ENCODE results near the gene LTBP2. TPM values are rescaled to one million over a fixed set of nuclear protein-coding genes. Genes with fewer than 3 reads are reported as not detected.
A peak's percentile ranks its signal among the peaks of the same experiment; 100 is the strongest.

LTBP2 gene
- total RNA-seq, 1 donor from 2014 or later = 39.5 TPM

- no peak for DNase-seq
- no peaks in the 10 kb centered on the region for H3K9me3 ChIP-seq
- no peaks in the 10 kb centered on the region for H3K27me3 ChIP-seq (ENCODE audit: low read depth)
- no peaks in the 10 kb centered on the region for H3K36me3 ChIP-seq
- no peak for TF ChIP-seq CTCF (IDR thresholded peaks at IDR 0.05)
- no peak overlapping the region for H3K27ac ChIP-seq
- no peak for ATAC-seq
- H3K4me1 ChIP-seq = peaks cover 58% of the 10 kb centered on the region
- no peak overlapping the region for H3K4me3 ChIP-seq
- intact Hi-C loops (cut with DNase I) = no loop called here
These were observed 8.9 kb upstream of the LTBP2 start for GRCh38 chr14:74620923-74621322.

- Histone ChIP-seq H3K27ac (peak overlapping the region; percentile 19), H3K36me3 (no peaks in the 10 kb centered on the region), H3K4me3 (no peak overlapping the region), H3K9me3 (no peaks in the 10 kb centered on the region), H3K4me1 (peaks cover 58% of the 10 kb centered on the region), H3K27me3 (ENCODE audit: low read depth) (no peaks in the 10 kb centered on the region)
- DNase-seq (no peak), ATAC-seq (no peak)
- no peak for TF ChIP-seq CTCF (IDR thresholded peaks at IDR 0.05)
- intact Hi-C loops (cut with DNase I) = no loop called here
These were observed 8.5 kb upstream of the LTBP2 start for GRCh38 chr14:74620497-74620921.

- H3K4me1 ChIP-seq = peaks cover 58% of the 10 kb centered on the region
- H3K27me3 ChIP-seq (ENCODE audit: low read depth) = no peaks in the 10 kb centered on the region
- no peaks in the 10 kb centered on the region for H3K36me3 ChIP-seq
- TF ChIP-seq CTCF (IDR thresholded peaks at IDR 0.05) = no peak
- ATAC-seq (peak; percentile 70 to 77), DNase-seq (peak; percentile 58)
- H3K27ac ChIP-seq = peak overlapping the region; percentile 19
- no peaks in the 10 kb centered on the region for H3K9me3 ChIP-seq
- intact Hi-C loops (cut with DNase I) = no loop called here
- no peak overlapping the region for H3K4me3 ChIP-seq
These were observed 7.7 kb upstream of the LTBP2 start for GRCh38 chr14:74619672-74620131.

DNA sequence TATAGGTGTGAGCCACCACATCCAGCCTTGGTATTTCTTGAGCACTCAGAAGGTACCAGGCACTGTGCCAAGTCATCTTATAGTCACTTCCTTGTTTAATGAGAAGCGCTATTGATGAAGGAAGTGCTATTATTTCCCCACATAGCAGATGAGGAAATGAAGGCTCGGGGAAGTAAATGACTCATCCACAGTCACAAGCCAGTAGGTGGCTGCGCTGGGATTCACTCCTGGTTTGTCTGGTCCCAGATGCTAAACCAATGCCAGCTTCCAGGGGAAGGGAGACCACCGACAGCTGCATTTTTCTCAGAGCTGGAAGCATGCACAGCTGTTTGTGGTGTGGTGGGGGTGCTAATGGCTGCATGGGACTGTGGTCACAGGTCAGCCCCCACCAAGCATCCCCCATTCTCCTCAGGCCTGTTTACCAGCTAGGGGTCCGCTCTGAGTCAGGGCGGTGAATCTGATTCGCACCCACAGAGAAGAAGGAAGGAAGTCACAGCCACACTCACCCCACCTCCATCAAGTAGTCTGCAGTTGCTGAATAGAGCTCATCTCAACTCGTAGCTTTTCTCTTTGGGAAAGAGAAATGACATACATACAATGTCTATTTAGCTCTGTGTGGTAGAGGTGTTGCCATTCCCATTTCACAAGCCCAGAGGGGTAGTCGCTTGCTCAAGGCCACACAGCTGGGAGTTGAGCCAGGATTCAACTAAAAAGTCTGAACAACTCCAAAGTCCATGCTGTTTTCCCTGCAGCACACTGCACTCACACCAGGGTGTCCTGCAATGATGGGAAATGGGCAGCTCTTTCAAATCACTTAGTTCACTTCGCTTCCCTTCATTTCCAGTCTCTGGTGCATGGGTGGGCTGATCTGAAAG, 6.3 kb upstream of the LTBP2 start:
- intact Hi-C loops (cut with DNase I) = no loop called here

More for the DNA sequence above, 6.3 kb upstream of the LTBP2 start:
- peak overlapping the region; percentile 19 for H3K27ac ChIP-seq
- H3K27me3 ChIP-seq (ENCODE audit: low read depth) = peaks cover 4% of the 10 kb centered on the region
- H3K4me3 ChIP-seq = no peak overlapping the region
- DNase-seq (peak; percentile 63), ATAC-seq (peak; percentile 57 to 59)
- H3K36me3 ChIP-seq = no peaks in the 10 kb centered on the region
- TF ChIP-seq CTCF (IDR thresholded peaks at IDR 0.05) = no peak
- H3K9me3 ChIP-seq = no peaks in the 10 kb centered on the region
- H3K4me1 ChIP-seq = peaks cover 58% of the 10 kb centered on the region

All from lower lobe of right lung (tissue), 2 donors.